ENCODE measurements around the gene UTP11.

DNA sequence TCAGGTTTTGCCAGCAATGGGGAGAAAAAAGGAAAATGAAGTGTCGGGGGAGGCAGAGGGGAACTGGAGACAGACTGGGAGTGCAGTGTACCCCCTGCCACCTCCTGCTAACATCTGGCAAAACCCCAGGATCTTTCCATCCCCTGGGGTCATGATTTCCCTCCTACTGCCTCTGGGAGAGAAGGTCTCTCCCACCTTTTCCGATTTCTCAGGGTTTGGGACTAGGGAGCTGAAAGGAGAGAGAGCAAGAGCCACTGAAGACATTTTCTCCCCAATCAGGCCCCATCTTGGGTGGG, 12.4 kb upstream of the UTP11 start:
- TF ChIP-seq, protein P1, sequence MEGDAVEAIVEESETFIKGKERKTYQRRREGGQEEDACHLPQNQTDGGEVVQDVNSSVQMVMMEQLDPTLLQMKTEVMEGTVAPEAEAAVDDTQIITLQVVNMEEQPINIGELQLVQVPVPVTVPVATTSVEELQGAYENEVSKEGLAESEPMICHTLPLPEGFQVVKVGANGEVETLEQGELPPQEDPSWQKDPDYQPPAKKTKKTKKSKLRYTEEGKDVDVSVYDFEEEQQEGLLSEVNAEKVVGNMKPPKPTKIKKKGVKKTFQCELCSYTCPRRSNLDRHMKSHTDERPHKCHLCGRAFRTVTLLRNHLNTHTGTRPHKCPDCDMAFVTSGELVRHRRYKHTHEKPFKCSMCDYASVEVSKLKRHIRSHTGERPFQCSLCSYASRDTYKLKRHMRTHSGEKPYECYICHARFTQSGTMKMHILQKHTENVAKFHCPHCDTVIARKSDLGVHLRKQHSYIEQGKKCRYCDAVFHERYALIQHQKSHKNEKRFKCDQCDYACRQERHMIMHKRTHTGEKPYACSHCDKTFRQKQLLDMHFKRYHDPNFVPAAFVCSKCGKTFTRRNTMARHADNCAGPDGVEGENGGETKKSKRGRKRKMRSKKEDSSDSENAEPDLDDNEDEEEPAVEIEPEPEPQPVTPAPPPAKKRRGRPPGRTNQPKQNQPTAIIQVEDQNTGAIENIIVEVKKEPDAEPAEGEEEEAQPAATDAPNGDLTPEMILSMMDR (IDR thresholded peaks at IDR 0.05; ENCODE audit: low read depth, low read length): no peak
- no peak for TF ChIP-seq EZH2phosphoT487 (IDR thresholded peaks at IDR 0.05; ENCODE audit: low read depth)

Measured in OCI-LY3 (cell line).